ENCODE measurements around the gene SMAD6. TPM values are rescaled to one million over a fixed set of nuclear protein-coding genes. Genes with fewer than 3 reads are reported as not detected.
A peak's percentile ranks its signal among the peaks of the same experiment; 100 is the strongest.

SMAD6 gene
- total and polyA plus RNA-seq, 2 of the 4 experiments (the other 2 are of a cell fraction): 4.8 to 8.5 TPM

- no peak for TF ChIP-seq USF2 (IDR thresholded peaks at IDR 0.05; ENCODE audit: low read depth, low read length)
- TF ChIP-seq BHLHE40 (IDR thresholded peaks at IDR 0.05; ENCODE audit: low read depth, low read length): no peak
- TF ChIP-seq NFE2L2 (IDR thresholded peaks at IDR 0.05; ENCODE audit: low read depth, low read length): no peak
- TF ChIP-seq RFX5 (IDR thresholded peaks at IDR 0.05; ENCODE audit: low read depth, low read length): no peak
Observed at GRCh38 chr15:66782785-66783184, 80.7 kb downstream of the SMAD6 start (continued).

GRCh38 chr15:66783314-66783713 lies 81.3 kb downstream of the SMAD6 start:
- H3K9ac ChIP-seq (ENCODE audit: low read depth, low read length): no peak overlapping the region
- peak overlapping the region; percentile 89 for H2BK20ac ChIP-seq (ENCODE audit: low read depth, low read length)
- WGBS, 2 experiments (ENCODE audit: extremely low coverage in 2 of 2, insufficient read length in 1 of 2): no CpG with 5 or more reads among the region's 5 CpGs
- H3K4ac ChIP-seq (ENCODE audit: low read depth, low read length): peak overlapping the region; percentile 85
- H2BK15ac ChIP-seq (ENCODE audit: low read depth, low read length): peak overlapping the region; percentile 76; the same call in 1 of the 3 replicates
- in situ Hi-C loops (cut with MboI; ENCODE audit: low sequenced_read_pairs) (no loop called here), intact Hi-C loops (cut with micrococcal nuclease) (no loop called here), dilution Hi-C loops (cut with HindIII; ENCODE audit: low sequenced_read_pairs, unreplicated experiment) (no loop called here)
- H3K9me1 ChIP-seq (ENCODE audit: insufficient read depth, low read length): peaks cover 61% of the 10 kb centered on the region
- ChIA-PET POLR2A (ENCODE audit: unreplicated experiment) (no interaction called here), CTCF (interaction anchor here (0.6 to 1.2 kb wide), 3 partner anchors 9 to 116 kb away, joined by 3 to 4 read pairs (median 3); no protein-coding TSS in a partner anchor)
- peak overlapping the region; percentile 98; the same call in 1 of the 2 replicates for H2AK5ac ChIP-seq (ENCODE audit: low read depth, low read length)
- DNase-seq (peak; percentile 54), ATAC-seq (ENCODE audit: low read depth) (no peak)
- H3K27me3 ChIP-seq (ENCODE audit: control insufficient read depth, insufficient read depth, low read length): no peaks in the 10 kb centered on the region
- no peaks in the 10 kb centered on the region for H3K9me3 ChIP-seq (ENCODE audit: control insufficient read depth, insufficient read depth, low read length)
- H3K56ac ChIP-seq (ENCODE audit: extremely low read depth, insufficient read depth, low read length): no peak overlapping the region
- H3K14ac ChIP-seq (replicated peaks; ENCODE audit: low read depth, low read length): peak overlapping the region; percentile 84
- peak overlapping the region; percentile 48 for H3K27ac ChIP-seq (ENCODE audit: insufficient read depth, low read length)
- H3K79me1 ChIP-seq (ENCODE audit: low read depth in 1 of 2, low read length in 2 of 2): peaks cover 33 to 70% of the 10 kb centered on the region in 2 experiments
- peak overlapping the region; percentile 5 for H2AK9ac ChIP-seq (replicated peaks; ENCODE audit: low read depth, low read length, poor library complexity)
- no peaks in the 10 kb centered on the region for H4K20me1 ChIP-seq (ENCODE audit: insufficient read depth, low read length)
- TF ChIP-seq MXI1 (IDR thresholded peaks at IDR 0.05; ENCODE audit: borderline replicate concordance, low read depth, low read length) (no peak), RFX5 (IDR thresholded peaks at IDR 0.05; ENCODE audit: low read depth, low read length) (no peak), USF2 (IDR thresholded peaks at IDR 0.05; ENCODE audit: low read depth, low read length) (no peak), ELK1 (IDR thresholded peaks at IDR 0.05; ENCODE audit: borderline replicate concordance, low read depth, low read length) (no peak), MAFK (IDR thresholded peaks at IDR 0.05; ENCODE audit: low read depth, low read length) (no peak)
- BruUV-seq (replicated peaks): no TSS peak
- H4K8ac ChIP-seq (ENCODE audit: low read depth in 2 of 2, low read length in 2 of 2): peak overlapping the region in 1 of 2 experiments; percentile 77; a peak in 2 of 4 replicates
- H3K4me3 ChIP-seq (ENCODE audit: insufficient read depth, low read depth, low read length): no peak overlapping the region
- H4K5ac ChIP-seq (ENCODE audit: low read depth, low read length): peak overlapping the region; percentile 27; the same call in 1 of the 2 replicates
- peak overlapping the region; percentile 64; the same call in 1 of the 2 replicates for H3K18ac ChIP-seq (ENCODE audit: low read depth, low read length)
- H3K4me2 ChIP-seq (ENCODE audit: low read depth, low read length): no peak overlapping the region
- peak overlapping the region; percentile 94 for H4K91ac ChIP-seq (ENCODE audit: insufficient read depth, low read depth, low read length)
- peaks cover 5% of the 10 kb centered on the region; the same call in 1 of the 2 replicates for H3K36me3 ChIP-seq (ENCODE audit: control insufficient read depth, insufficient read depth, low read length)
- H2AFZ ChIP-seq (replicated peaks; ENCODE audit: low read length, poor library complexity): peak overlapping the region; percentile 34
- peak overlapping the region; percentile 62 for H3K23ac ChIP-seq (ENCODE audit: low read depth, low read length)
- H2BK5ac ChIP-seq (ENCODE audit: low read depth, low read length, poor library complexity, severe bottlenecking): peak overlapping the region; percentile 88
- H3K4me1 ChIP-seq (ENCODE audit: control insufficient read depth, insufficient read depth, low read length): peaks cover 61% of the 10 kb centered on the region
- peak overlapping the region; percentile 85 for H2BK120ac ChIP-seq (ENCODE audit: low read depth, low read length)

Data from IMR-90 (cell line).